M059J (cell line): ENCODE data around the gene BEAN1. TPM values are rescaled to one million over a fixed set of nuclear protein-coding genes. Genes with fewer than 3 reads are reported as not detected.

Source experiments
- DNase-seq: peaks from one replicate; pipeline ENCODE4 v3.0.0-alpha.2; 2012; ENCODE audit warnings: low read depth
- total RNA-seq: library from RNA; depleted of rRNA; stranded (reverse); fragments of >200 nt; shearing (Covaris generic); gene quantifications from 2 replicates; pipeline ENCODE4 v1.2.3, GENCODE V29; 2014; rRNA removed

BEAN1 gene, protein sequence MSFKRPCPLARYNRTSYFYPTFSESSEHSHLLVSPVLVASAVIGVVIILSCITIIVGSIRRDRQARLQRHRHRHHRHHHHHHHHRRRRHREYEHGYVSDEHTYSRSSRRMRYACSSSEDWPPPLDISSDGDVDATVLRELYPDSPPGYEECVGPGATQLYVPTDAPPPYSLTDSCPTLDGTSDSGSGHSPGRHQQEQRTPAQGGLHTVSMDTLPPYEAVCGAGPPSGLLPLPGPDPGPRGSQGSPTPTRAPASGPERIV
- total RNA-seq: not detected in 2 replicates

- peak; percentile 33 for DNase-seq
Measured at GRCh38 chr16:66427036-66427860, at the start of gene BEAN1. BEAN1 (plus strand) TSS chr16:66427295; CDS start chr16:66437677, 10,382 bp downstream.

GRCh38 chr16:66377324-66377723 is 49.8 kb upstream of the BEAN1 start:
- DNase-seq: no peak

- peak; percentile 36 for DNase-seq
Measured at GRCh38 chr16:66378741-66379570, 48.1 kb upstream of the BEAN1 start.

GRCh38 chr16:66379571-66379941 is 47.5 kb upstream of the BEAN1 start:
- DNase-seq: no peak

DNA sequence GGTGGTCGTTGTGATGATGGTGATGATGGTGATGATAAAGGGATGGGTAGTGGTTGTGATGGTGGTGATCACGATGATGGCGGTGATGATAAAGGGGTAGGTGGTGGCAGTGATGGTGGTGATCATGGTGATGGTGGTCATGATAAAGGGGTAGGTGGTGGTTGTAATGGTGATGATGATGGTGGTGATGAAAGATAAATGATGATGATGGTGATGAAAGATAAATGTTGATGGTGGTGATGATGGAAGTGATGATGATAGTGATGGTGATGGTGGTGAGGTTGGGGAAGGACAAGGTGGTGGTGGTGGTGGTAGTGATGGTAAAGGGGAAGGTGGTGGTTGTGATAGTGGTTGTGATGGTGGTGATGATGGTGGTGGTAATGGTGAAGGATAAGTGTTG is 46.7 kb upstream of the BEAN1 start:
- no peak for DNase-seq

GRCh38 chr16:66381585-66382170 is 45.4 kb upstream of the BEAN1 start:
- no peak for DNase-seq

DNA sequence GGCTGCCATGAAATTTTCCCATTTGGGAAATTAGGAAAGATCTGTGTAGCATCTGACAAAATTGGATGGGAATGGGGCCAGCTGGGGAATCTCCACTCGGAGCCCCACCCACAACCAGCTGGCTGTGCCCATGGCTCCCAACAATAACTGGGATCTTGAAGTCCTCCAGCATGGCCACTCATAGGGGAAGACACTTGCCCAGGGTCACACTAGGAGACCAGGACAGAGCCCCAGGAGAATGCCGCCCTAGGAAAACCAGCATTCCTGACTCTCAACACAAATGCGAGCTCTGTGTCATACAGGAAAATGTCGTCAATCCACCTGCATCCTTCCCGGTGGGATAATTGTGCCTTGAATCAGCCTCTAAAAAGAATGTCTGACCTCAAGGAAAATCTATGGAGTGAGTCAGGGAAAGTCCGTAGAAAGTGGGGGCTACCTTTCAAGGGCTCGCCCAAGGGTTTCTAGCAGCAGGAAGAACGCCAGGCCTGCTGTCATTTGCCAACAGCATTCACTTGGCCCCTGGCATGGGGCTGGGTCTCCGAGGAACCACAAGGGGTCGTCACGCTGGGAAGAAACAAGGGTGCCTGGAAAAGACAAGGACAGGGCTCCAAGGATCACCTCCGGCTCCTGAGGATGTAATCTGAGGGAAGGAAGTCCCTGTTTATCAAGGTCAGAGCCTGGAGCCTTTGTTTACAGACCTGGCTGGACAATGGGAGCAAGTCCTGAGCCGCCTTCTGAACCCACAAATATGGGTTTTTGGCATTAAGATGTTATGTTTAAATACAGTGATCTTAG is 44.7 kb upstream of the BEAN1 start:
- peak; percentile 98 for DNase-seq

DNA sequence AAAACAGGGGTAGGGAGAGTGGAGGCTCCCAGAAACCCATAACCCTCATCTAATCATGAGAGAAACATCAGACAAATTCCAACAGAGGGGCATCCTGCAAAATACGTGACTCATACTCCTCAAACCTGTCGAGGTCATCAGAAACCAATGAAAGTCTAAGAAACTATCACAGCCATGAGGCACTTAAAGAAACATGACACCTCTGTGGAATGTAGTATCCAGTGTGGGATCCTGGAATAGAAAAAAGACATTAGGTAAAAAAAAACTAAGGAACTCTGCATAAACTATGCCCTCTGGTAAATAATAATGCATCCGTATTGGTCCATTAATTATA is 44.2 kb upstream of the BEAN1 start:
- peak; percentile 96 for DNase-seq

DNA sequence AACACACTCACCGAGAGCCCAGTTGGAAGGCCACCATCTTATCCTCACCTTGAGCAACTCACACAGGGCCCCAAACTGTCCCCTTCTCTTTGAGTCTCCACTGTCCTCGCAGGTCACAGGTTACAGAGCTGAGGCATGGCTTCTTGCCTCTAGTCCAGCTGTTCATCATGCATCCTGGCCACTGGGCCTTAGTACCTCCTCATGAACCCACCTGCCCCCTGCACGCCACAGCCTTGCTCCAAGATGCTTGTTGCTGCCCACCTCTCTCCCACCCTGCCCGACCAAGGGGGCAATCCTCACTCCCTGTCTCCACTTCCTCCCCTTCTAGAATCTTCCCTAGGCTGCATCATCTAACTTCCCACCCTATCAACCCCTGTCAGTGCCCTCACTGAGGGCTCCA is 43.5 kb upstream of the BEAN1 start:
- DNase-seq: no peak

DNA sequence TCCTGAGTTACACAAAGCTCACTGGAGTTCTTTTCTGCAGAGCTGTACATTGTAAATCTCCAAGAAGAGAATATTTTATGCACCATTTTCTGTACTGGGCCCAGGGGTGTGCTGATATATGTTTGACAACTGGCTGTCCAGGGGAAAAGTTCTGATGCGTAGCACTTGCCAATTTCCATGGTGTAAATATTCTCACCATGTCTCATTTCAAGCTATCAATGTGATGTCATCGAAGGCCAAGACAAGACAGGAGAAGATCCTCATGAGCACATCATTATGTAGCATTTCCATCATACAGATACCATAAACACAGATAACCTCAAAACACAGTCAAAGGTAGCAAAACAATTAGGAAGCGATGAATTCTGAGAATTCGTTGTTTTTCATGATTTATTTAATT is 41.7 kb upstream of the BEAN1 start:
- DNase-seq: no peak

DNA sequence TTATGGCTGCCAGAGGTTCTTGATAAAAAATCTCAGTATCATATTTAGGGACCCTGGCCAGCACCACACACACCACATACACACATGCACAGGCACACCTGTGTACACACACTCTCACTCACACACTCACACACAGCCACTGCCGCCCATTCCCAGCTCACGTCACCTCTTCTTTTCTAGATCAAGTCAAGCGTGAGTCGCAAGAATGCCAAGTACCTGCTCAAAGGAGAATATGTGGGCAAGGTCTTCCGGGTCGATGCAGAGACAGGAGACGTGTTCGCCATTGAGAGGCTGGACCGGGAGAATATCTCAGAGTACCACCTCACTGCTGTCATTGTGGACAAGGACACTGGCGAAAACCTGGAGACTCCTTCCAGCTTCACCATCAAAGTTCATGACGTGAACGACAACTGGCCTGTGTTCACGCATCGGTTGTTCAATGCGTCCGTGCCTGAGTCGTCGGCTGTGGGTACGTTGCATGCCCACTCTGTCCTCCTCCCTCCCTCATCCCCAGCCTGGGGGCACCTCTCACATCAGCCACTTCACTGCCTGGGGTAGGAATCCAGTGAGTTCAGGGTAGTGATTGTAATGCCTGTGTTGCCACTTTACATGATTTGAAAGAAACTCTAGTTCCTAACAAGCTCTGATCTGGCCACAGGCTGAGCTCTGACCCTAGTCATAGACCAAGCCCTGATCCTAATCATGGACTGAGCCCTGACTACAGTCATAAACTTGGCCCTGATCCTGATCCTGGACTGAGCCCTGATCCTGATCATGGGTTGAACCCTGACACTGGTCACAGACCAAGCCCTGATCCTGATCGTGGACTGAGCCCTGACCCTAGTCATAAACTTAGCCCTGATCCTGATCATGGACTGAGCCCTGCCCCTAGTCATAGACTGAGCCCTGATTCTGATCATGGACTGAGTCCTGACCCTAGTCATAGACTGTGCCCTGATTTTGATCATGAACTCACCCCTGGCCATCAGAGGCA is 40.2 kb upstream of the BEAN1 start:
- DNase-seq: no peak

DNA sequence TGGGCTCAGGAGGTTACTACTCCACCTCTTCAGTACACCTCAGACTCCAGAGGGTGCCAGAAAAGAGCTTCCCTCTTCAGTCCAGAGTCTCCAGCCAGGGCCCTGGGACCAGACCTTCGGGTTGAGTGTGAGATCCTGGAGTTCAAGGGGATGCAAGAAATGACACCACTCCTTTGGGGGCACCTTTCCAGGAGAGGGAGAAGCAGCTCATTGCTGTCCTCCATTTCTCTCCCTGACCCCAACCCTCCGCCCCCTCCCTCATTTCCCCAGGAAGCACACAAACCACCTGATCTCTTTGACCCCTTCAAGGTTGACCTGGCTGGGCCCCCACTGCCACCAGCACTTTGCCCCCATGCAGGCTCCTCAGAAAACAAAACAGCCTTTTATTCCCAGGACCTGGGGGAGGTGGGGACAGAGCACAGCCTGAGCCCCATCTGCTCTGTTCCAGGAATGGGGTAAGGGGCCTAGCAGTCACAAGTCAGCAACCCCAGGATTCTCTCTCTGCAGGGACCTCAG is 39.2 kb upstream of the BEAN1 start:
- DNase-seq: no peak

GRCh38 chr16:66388350-66389139 is 38.5 kb upstream of the BEAN1 start:
- DNase-seq: no peak

DNA sequence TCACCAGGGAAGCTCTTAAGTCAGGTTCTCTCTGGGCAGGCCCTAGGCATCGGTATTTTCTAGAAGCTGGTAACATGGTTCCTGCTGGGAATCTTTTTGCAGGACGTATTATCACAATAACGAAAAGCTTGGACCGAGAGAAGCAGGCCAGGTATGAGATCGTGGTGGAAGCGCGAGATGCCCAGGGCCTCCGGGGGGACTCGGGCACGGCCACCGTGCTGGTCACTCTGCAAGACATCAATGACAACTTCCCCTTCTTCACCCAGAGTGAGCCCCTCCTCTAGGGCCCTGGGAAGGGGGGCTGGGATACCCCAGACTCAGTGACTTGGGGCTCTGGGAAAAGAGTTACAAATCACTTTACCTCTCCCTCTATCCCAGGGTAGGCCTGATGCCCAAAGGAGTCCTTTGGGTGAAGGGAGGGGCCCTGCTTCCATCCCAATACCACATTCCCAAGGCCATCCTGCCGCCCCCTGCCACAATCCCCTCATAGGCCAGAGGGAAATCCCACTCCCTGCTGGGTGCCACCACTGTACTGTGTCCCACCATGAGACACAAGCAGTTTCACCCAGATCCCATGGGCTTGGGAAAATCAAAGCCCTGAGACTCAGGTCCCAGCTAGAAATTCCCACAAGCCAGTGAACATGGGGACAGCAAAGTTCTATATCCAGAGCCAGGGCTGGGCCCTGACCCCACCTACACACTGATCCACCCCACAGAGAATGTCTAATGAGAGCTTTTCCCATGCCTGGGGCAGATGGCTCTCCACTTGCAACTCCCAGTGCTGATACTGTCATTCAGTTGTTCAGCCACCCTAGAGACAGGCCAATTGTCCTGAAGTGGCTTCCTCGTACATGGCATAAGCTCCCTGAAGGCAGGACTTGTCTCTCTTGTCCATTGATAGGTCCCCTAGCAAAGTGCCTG is 37.6 kb upstream of the BEAN1 start:
- no peak for DNase-seq

GRCh38 chr16:66390346-66391108 is 36.6 kb upstream of the BEAN1 start:
- DNase-seq: no peak

DNA sequence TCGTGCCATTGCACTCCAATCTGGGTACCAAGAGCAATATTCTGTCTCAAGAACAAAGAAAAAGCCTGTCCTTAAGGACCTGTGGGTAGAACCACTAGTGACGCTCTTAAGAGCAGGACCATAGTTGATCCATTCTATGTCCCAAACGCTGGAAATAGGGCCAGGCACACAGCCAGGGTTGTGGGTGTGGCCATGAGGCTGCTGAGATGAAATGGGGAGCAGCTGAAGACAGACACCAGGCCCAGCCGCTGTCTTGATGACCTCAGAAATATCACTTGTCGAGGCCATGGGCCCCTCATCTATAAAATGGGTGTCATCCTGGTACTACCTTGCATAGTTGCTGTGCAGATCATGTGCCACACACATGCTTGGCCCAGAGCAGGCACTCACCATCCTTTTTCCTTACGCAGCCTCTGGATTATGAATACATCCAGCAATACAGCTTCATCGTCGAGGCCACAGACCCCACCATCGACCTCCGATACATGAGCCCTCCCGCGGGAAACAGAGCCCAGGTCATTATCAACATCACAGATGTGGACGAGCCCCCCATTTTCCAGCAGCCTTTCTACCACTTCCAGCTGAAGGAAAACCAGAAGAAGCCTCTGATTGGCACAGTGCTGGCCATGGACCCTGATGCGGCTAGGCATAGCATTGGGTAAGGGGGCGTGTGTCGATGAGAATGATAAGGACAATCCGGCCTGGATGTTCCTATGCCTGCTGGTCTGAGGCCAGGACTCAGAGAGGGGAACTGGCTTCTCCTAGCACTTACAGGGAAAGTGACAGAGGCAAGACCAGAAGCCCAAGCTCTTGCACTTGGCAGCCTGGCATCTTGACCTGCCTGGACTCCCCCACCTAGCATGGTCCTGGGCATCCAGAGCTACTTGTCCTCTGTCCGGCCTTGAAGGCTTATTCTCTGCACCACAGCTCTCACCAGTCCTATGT is 35.1 kb upstream of the BEAN1 start:
- DNase-seq: no peak
